Neural progenitor cell (in vitro differentiated cells): ENCODE measurements around the gene ZCWPW2.

ENCODE experiments used
- CTCF ChIP-seq: fragments of 200-600 bp; sonication (generic); IDR thresholded peaks from 2 replicates; pipeline ENCODE4 v1.5.1; 2017; ENCODE audit warnings: antibody characterized with exemption, mild to moderate bottlenecking
- EZH2phosphoT487 ChIP-seq: fragments of 200-600 bp; sonication (generic); IDR thresholded peaks from 2 replicates; pipeline ENCODE4 v1.6.1; 2017; ENCODE audit warnings: antibody characterized with exemption

DNA sequence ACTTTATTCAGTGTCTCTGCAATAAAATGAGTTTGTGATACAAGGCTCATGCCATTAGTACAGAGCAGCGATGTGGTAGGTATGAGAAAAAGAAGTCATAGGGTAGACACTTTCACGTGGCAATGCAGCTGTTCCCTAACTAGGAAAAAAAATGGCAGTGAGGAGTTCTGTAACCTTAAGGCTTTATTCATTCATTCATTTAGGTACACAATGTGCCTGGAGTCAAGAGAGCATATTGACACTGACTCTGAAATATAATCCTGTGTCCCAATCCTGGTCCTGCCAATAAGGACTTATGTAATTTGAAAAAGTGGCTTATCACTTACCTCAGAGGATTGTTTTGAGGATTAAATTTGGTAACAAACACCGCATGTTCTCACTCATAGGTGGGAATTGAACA is 173.1 kb downstream of the ZCWPW2 start:
- TF ChIP-seq CTCF = no peak
- no peak for TF ChIP-seq EZH2phosphoT487
